ENCODE results near the gene ASTN2.
A peak's percentile ranks its signal among the peaks of the same experiment; 100 is the strongest.

Gene ASTN2

DNA sequence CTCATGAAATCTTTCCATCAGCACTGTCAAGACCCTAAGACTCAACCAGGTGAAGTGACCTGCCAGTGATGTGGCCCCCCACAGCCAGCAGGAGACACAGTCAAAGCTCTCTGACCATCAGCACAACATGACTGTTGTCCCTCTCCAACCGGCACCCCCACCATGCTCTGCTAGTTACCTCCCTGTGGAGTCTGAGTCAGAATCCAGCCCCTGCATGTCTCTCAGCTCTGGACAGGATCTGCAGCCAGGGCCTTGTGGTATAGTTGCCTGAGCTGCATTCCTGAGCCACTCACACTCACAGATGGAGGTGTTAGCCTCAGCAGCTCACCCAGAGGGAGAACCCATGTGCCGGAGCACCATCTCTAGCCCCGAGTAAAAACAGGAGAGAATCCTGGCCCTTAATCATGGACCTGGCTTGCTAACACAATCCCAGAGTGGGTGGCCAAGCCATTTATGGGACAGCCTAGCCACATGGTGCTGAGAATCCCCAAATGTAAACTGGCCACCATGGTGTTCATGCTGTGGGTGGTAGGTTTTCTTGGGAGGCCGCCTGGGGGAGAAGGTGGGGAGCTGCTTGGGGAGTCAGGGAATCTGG, 1023.5 kb downstream of the ASTN2 start:
- H3K27ac ChIP-seq = no peak overlapping the region
- no peak for DNase-seq
- H3K4me3 ChIP-seq (ENCODE audit: low read depth, low read length) = no peak overlapping the region
- no peak for TF ChIP-seq CTCF (IDR thresholded peaks at IDR 0.05; ENCODE audit: low read depth, low read length)
- no peaks in the 10 kb centered on the region for H3K27me3 ChIP-seq (ENCODE audit: insufficient read depth, low read depth, severe bottlenecking)
- no peaks in the 10 kb centered on the region for H3K9me3 ChIP-seq (ENCODE audit: severe bottlenecking)
- peaks cover 8% of the 10 kb centered on the region; the same call in 1 of the 2 replicates for H3K36me3 ChIP-seq

GRCh38 chr9:116390303-116391228, 1024.3 kb downstream of the ASTN2 start:
- Histone ChIP-seq H3K27me3 (ENCODE audit: insufficient read depth, low read depth, severe bottlenecking) (no peaks in the 10 kb centered on the region), H3K27ac (no peak overlapping the region), H3K4me3 (ENCODE audit: low read depth, low read length) (no peak overlapping the region), H3K9me3 (ENCODE audit: severe bottlenecking) (no peaks in the 10 kb centered on the region), H3K36me3 (peaks cover 8% of the 10 kb centered on the region; the same call in 1 of the 2 replicates)
- peak; percentile 92 for DNase-seq
- TF ChIP-seq CTCF (IDR thresholded peaks at IDR 0.05; ENCODE audit: low read depth, low read length) = no peak

DNA sequence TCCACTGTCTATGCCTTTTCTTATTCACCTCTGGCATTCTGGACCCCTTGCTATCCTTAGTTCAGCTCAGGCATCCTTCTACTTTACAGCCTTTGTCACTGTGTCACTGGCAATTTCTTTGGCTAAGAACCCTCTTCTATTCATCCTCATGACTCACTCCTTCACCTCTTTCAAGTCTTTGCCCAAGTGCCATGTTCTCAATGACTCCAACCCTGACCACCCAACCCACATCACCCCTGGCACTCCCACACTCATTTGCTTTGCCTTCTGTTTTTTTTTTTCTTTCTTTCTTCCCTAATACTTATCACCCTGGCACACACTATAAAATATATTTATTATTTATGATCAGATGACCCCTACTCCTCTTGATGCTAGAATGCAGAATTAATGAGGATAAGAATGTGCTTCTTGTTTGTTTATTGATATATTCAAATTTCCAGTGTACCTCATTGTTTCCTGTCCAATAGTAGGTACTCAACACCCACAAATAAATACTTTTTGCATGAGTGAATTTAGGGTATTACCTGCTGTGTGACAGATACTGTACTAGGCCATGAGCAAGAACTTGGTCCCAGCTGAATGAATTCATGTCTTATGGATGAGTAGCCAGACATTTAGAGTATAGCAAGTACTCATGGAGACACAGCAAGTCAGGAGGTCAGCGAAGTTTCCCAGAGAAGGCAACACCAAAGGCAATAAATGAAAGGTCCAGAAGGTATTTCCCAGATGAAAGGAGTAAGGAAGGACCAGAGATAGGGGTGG, 1025.1 kb downstream of the ASTN2 start:
- H3K27me3 ChIP-seq (ENCODE audit: insufficient read depth, low read depth, severe bottlenecking) = no peaks in the 10 kb centered on the region
- H3K4me3 ChIP-seq (ENCODE audit: low read depth, low read length) = no peak overlapping the region
- DNase-seq = no peak
- TF ChIP-seq CTCF (IDR thresholded peaks at IDR 0.05; ENCODE audit: low read depth, low read length) = no peak
- H3K9me3 ChIP-seq (ENCODE audit: severe bottlenecking) = no peaks in the 10 kb centered on the region
- no peak overlapping the region for H3K27ac ChIP-seq
- H3K36me3 ChIP-seq = peaks cover 11% of the 10 kb centered on the region

DNA sequence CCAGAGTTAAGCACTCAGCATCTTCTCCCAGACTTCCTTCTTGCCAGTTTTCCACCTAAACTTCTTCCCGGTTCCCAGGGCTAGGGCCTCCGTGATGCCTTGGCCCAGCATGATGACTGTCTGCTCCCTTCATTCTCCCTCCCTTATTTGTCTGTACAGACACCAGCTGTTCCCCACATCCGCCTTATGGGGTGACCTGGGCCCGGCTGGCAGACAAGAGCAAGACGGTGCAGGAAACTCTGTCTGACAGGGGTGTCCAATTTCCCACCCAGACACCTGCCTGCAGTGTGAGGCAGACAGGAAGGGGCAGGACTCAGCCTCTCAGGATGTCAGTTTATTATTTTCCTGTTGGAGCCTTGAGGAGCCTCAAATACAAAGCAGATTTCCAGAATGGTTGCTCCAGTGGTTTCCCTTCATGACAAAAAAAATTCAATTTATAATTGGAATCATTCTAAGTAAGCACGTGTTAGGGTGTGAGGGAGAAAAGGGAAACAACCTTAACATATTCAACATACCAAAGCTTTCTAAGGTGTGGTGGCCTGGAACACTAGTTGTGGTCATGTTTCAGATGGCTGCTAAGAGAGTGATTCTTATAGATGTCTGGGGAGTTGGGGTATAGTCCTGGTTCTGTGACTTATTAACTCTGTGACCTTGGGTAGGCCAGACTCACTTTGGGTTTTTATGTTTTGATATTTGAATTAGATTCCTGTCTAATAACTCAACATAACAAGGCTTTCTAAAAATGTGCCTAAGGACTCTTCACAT, 1026.7 kb downstream of the ASTN2 start:
- Histone ChIP-seq H3K4me3 (ENCODE audit: low read depth, low read length) (no peak overlapping the region), H3K27me3 (ENCODE audit: insufficient read depth, low read depth, severe bottlenecking) (no peaks in the 10 kb centered on the region), H3K27ac (no peak overlapping the region), H3K36me3 (peaks cover 11% of the 10 kb centered on the region), H3K9me3 (ENCODE audit: severe bottlenecking) (no peaks in the 10 kb centered on the region)
- no peak for TF ChIP-seq CTCF (IDR thresholded peaks at IDR 0.05; ENCODE audit: low read depth, low read length)
- no peak for DNase-seq

GRCh38 chr9:116383936-116384335, 1030.9 kb downstream of the ASTN2 start:
- no peak for TF ChIP-seq CTCF (IDR thresholded peaks at IDR 0.05; ENCODE audit: low read depth, low read length)
- Histone ChIP-seq H3K4me3 (ENCODE audit: low read depth, low read length) (no peak overlapping the region), H3K27ac (no peak overlapping the region), H3K36me3 (peaks cover 3% of the 10 kb centered on the region), H3K27me3 (ENCODE audit: insufficient read depth, low read depth, severe bottlenecking) (no peaks in the 10 kb centered on the region), H3K9me3 (ENCODE audit: severe bottlenecking) (no peaks in the 10 kb centered on the region)
- DNase-seq = no peak
